Stimulated activated CD4-positive, alpha-beta T cell treated with anti-CD3 and anti-CD28 coated beads, TNF-alpha, amount 100 ng/mL, for 48 hours (primary cell): Measurements from ENCODE around the gene SLC37A3.
"Not testable (repeated sequence)": the region's sequence is repeated elsewhere in the genome, so short reads cannot be mapped to it uniquely, and the experiment has no call there.

Experiments used
- DNase-seq, 3 donors: peaks; one replicate each; pipeline ENCODE4 v3.0.0-alpha.2; 2020; ENCODE audit warnings: low read depth in 3 of 3

Gene SLC37A3

GRCh38 chr7:140312141-140312846, 86.0 kb downstream of the SLC37A3 start:
- no peak for DNase-seq

DNA sequence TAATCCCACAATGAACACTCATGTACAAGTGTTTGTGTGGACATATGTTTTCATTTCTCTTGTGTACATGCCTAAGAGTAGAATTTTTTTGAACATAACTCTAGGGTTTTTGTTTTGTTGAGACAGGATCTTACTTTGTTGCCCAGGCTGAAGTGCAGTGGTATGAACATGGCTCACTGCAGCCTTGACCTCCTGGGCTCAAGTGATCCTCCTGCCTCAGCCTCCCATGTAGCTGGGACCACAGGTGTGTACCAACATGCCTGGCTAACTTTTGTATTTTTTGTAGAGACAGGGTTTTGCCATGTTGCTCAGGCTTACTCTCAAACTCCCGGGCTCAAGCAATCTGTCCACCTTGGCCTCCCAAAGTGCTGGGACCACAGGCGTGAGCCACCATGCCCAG, 87.2 kb downstream of the SLC37A3 start:
- DNase-seq, result not testable (repeated sequence)

DNA sequence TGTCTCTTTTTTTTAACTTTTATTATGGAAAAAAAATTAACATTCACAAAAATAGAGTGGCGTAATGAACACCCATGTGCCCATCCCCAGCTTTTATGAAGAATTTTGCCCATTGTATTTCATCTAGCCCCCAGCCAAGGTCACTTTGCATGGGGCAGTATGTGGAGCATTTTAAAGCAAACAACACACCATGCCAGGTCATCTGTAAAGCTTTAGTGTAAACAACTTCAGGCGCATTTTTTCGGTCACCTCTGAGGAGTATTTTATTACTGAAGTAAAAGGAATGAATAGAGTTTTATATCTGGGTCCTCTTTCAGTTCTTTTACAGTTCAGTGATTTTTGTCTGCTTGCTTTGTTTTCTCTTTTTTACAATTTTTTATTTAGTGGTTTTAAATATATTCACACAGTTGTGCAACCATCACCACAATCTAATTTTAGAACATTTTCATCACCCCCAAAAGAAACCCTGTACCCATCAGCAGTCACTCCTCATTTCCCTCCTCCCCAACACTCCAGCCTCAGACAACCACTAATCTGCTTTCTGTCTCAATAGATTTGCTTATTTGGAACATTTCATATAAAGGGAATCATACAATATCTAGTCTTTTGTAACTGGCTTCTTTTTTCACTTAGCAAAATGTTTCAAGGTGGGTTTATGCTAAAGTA, 87.9 kb downstream of the SLC37A3 start:
- DNase-seq, result no peak

- DNase-seq, result no peak
Observed at GRCh38 chr7:140308060-140308459, 90.3 kb downstream of the SLC37A3 start.

DNA sequence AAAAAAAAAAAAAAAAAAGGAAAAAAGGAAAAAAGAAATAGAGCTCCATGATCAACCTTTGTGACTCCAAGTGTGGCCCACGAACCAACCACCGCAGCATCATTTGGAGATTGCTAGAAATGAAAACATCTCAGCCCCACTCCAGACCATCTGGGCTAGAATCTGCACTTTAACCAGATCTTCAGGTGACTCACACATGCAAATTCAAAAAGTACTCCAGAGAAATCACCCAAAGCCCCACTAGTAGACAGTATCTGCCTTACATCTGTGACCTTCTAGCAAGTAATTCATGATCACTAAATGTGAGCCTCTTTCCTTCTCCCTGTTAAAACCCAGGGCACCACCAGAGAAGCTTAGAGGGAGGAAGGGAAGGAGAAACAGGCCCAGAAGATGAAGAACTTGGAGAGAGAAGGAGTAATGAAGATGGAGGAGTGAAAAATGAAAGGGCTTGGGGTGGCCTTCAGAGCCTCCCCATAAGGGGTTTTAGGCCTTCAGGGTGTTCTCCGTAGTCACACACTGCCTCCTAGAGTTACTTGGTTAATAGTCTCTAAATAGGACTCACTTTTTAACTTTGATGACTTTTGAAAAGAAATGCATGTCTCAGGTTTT, 94.0 kb downstream of the SLC37A3 start:
- DNase-seq, result no peak

GRCh38 chr7:140300243-140301136, 97.8 kb downstream of the SLC37A3 start:
- DNase-seq, result no peak

GRCh38 chr7:140298213-140298612, 100.1 kb downstream of the SLC37A3 start:
- DNase-seq, result no peak

DNA sequence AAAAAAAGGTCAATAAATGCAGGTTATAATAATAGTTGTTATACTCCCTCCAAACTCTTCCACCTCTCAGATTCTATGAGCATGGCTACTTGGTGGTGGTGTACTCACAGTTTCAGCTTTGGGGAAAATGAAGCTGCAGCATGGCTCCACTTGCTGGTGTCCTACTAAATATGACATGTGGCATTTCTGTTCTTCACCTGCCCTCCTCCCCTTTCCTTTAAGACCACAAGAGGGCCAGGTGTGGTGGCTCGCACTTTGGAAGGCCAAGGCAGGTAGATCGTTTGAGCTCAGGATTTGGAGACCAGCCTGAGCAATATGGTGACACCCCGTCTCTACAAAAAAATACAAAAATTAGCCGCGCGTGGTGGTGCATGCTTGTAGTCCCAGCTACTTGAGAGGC, 101.1 kb downstream of the SLC37A3 start:
- no peak for DNase-seq

- DNase-seq, result no peak
Observed at GRCh38 chr7:140295224-140295738, 103.0 kb downstream of the SLC37A3 start.

- DNase-seq, result no peak
Observed at GRCh38 chr7:140294454-140294853, 103.9 kb downstream of the SLC37A3 start.

DNA sequence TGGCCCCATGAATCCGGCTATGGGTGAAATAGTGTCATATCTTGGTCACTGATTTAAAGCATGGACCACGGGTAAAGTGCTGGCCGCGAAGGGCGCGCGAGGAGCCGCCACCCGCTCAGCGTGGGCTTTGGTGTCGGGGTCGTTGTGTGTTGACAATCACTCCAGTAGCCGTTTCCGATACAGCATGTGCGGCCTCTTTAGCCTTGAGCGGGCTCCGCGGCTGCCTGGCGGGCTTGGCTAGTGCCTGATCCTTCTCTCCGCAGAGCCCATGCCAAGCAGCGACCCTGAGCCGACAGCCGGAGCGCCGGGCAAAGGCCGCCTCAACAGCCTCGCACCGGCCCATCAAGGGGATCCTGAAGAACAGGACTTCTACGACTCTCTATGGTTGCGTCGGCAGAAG, 105.9 kb downstream of the SLC37A3 start:
- DNase-seq, result no peak

DNA sequence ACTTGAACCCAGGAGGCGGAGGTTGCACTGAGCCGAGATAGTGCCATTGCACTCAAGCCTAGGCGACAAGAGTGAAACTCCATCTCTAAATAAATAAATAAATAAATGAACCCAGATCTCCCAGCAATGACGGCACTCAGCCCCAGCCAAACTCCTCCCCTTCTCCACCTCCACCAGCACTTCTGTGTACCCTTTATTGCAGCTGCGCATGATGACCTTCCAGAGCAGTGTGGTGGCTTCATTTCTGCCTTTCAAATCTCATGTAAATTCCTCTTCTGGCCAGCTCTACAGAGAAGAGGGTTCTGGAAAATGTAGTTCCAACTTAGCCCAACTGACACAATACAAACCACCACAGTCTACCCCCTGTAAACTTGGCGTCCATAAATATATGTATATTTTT, 108.5 kb downstream of the SLC37A3 start:
- no peak for DNase-seq

- no peak for DNase-seq
Observed at GRCh38 chr7:140287988-140288387, 110.3 kb downstream of the SLC37A3 start.

DNA sequence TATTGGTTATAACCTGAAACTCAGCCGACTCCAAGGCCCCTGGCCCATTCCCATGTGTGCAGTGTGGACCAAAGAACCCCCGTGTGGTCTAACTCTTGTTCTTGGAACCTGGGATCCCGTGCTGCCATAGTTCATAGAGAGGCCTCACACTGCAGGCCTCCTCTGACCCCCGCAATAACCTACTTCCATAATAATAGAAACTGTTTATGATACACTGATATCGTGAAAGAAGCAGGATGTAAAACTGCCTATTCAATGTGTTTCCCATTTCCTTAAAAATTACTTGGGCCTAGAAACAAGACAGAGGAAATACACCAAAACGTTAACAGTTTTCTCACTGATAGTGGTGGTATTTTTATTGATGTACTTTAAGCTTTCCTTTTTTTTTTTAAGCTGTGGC, 112.4 kb downstream of the SLC37A3 start:
- no peak for DNase-seq

GRCh38 chr7:140284062-140284461, 114.3 kb downstream of the SLC37A3 start:
- DNase-seq, result no peak
